PFSK-1 (cell line): ENCODE results near the gene THAP11.

Experiments
- FOXP2 ChIP-seq: optimal IDR thresholded peaks from 2 replicates; pipeline ENCODE3; 2011; ENCODE audit warnings: borderline replicate concordance, control low read depth, inconsistent platforms; ENCODE audit not compliant: insufficient read depth; ENCODE audit errors: extremely low read length, extremely low read depth
- POLR2AphosphoS5 ChIP-seq: IDR thresholded peaks from 2 replicates; pipeline ENCODE4 v1.6.1; 2012; ENCODE audit warnings: low read depth, mild to moderate bottlenecking, control low read depth, low read length, moderate library complexity
- REST ChIP-seq, 2 experiments: IDR thresholded peaks; 2 replicates each; pipeline versions ENCODE4 v1.6.1 to v1.8.0; 2011 to 2012; ENCODE audit warnings: low read depth in 2 of 2, low read length in 2 of 2, control low read depth in 1 of 2, inconsistent platforms in 1 of 2, mild to moderate bottlenecking in 1 of 2, moderate library complexity in 1 of 2; ENCODE audit not compliant: insufficient read depth in 1 of 2
- SIN3A ChIP-seq: IDR thresholded peaks from 2 replicates; pipeline ENCODE4 v1.6.1; 2012; ENCODE audit warnings: mild to moderate bottlenecking, low read length, moderate library complexity, borderline replicate concordance; ENCODE audit not compliant: insufficient read depth
- TAF1 ChIP-seq: IDR thresholded peaks from 2 replicates; pipeline ENCODE4 v1.6.1; 2012; ENCODE audit warnings: low read length, control low read depth, borderline replicate concordance; ENCODE audit not compliant: insufficient read depth

GRCh38 chr16:67885545-67885944 lies 43.4 kb downstream of the THAP11 start:
- TF ChIP-seq TAF1, result no peak
- TF ChIP-seq SIN3A, result no peak
- no peak for TF ChIP-seq REST (IDR thresholded peaks at IDR 0.05; ENCODE audit: insufficient read depth in 1 of 2, low read depth in 2 of 2, low read length in 2 of 2)
- TF ChIP-seq POLR2AphosphoS5, result no peak
- no peak for TF ChIP-seq FOXP2
